Measurements from ENCODE around the gene RNF166. TPM values are rescaled to one million over a fixed set of nuclear protein-coding genes. Genes with fewer than 3 reads are reported as not detected.

RNF166 gene
- total RNA-seq, 3 donors from 2014 or later (not counting 1 experiment from before 2014, with no cell fraction given) = 459 to 712 (median 501) TPM

DNA sequence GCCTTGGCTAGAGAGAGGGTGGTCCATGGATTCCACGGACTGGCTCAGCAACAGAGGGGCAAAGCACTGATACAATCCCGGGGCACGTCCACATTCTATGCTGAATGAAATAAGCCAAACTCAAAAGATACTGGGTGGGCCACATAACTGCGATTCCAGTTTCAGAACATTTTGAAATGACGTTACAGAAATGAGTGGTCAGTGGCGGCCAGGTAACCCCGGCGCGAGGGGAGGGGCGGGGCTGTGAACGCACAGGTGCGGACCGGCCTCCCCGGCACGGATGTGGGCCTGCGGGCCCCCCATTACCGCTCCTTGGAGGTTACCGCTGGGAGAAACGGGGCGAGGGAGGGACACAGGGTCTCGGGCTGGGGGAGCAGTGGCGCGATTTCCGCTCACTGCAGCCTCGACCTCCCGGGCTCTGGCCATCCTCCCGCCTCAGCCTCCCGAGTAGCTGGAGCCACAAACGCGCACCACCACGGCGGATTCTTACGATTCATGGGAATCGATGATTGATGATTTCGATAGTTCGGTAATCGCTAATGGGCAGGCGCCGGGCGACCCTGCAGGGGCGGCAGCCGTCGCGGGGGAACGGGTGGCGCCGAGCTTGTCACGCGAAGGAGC, 43.9 kb downstream of the RNF166 start:
- Mint-ChIP-seq H3K4me3 (peak overlapping the region; percentile 92), H3K4me1 (peaks cover 12 to 28% of the 10 kb centered on the region in 2 donors), H3K27me3 (ENCODE audit: low read depth in 2 of 2) (no peaks in the 10 kb centered on the region), H3K9me3 (no peaks in the 10 kb centered on the region), H3K27ac (peak overlapping the region; percentile 94 to 99), H3K36me3 (no peaks in the 10 kb centered on the region)
- Histone ChIP-seq H3K4me1 (ENCODE audit: control insufficient read depth, insufficient read depth, low read length) (peaks cover 20% of the 10 kb centered on the region), H3K4me3 (ENCODE audit: low read length) (peak overlapping the region; percentile 95), H3K36me3 (ENCODE audit: control insufficient read depth, insufficient read depth, low read length) (peaks cover 7% of the 10 kb centered on the region), H3K9me3 (ENCODE audit: control insufficient read depth, insufficient read depth, low read length) (no peaks in the 10 kb centered on the region), H3K27ac (ENCODE audit: low read length) (peak overlapping the region; percentile 84), H3K27me3 (ENCODE audit: control insufficient read depth, insufficient read depth, low read length) (no peaks in the 10 kb centered on the region)
- 3% methylated on average over 49 of the region's 49 CpGs for WGBS (ENCODE audit: insufficient coverage)
- DNase-seq (peak in 1 of 2 donors; percentile 46), ATAC-seq (no peak)
- intact Hi-C loops (cut with micrococcal nuclease) = loop anchor here (2.0 kb wide), 1 partner anchor 40 kb away; no protein-coding TSS in a partner anchor
- no peak for TF ChIP-seq CTCF (IDR thresholded peaks at IDR 0.05)

- H3K27me3 Mint-ChIP-seq (ENCODE audit: low read depth in 2 of 2) = no peaks in the 10 kb centered on the region
- 78% methylated on average over 9 of the region's 10 CpGs for WGBS (ENCODE audit: insufficient coverage)
- H3K36me3 Mint-ChIP-seq = no peaks in the 10 kb centered on the region
- H3K4me1 ChIP-seq (ENCODE audit: control insufficient read depth, insufficient read depth, low read length) = peaks cover 20% of the 10 kb centered on the region
- no peak overlapping the region for H3K4me3 ChIP-seq (ENCODE audit: low read length)
- DNase-seq (no peak), ATAC-seq (no peak)
- TF ChIP-seq CTCF (IDR thresholded peaks at IDR 0.05) = no peak
- H3K9me3 ChIP-seq (ENCODE audit: control insufficient read depth, insufficient read depth, low read length) = no peaks in the 10 kb centered on the region
- H3K4me3 Mint-ChIP-seq = peak overlapping the region; percentile 92
- no peaks in the 10 kb centered on the region for H3K27me3 ChIP-seq (ENCODE audit: control insufficient read depth, insufficient read depth, low read length)
- H3K36me3 ChIP-seq (ENCODE audit: control insufficient read depth, insufficient read depth, low read length) = peaks cover 15% of the 10 kb centered on the region
- no peak overlapping the region for H3K27ac ChIP-seq (ENCODE audit: low read length)
- H3K4me1 Mint-ChIP-seq = peaks cover 12 to 28% of the 10 kb centered on the region in 2 donors
- intact Hi-C loops (cut with micrococcal nuclease) = no loop called here
- no peaks in the 10 kb centered on the region for H3K9me3 Mint-ChIP-seq
- peak overlapping the region; percentile 94 to 99 for H3K27ac Mint-ChIP-seq
These were observed 44.7 kb downstream of the RNF166 start for GRCh38 chr16:88661468-88661867.

DNA sequence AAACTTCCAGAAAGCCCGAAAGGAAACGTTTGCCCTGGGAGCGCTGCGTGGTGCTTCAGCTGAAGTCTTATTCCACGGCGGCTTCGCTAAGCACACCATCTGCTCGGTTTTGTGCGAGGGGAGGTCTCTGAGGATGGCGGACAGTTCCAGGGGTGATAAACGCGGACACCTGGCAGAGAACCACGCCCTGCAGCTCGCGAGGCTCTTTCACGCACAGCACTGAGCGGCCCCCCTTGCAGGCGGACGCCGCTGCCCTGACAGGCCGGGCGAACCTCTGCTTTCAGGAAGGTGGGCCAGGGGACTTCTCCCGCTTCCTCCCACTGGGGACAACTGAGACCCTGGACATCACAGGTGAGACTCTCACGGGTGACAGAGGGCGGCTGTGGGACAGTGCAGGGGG, 47.0 kb downstream of the RNF166 start:
- no peak overlapping the region for H3K27ac ChIP-seq (ENCODE audit: low read length)
- H3K4me3 ChIP-seq (ENCODE audit: low read length) = no peak overlapping the region
- no peaks in the 10 kb centered on the region for H3K9me3 Mint-ChIP-seq
- H3K27ac Mint-ChIP-seq = peak overlapping the region in 1 of 2 donors; percentile 66
- no peaks in the 10 kb centered on the region for H3K27me3 ChIP-seq (ENCODE audit: control insufficient read depth, insufficient read depth, low read length)
- H3K4me1 Mint-ChIP-seq = peaks cover 23 to 39% of the 10 kb centered on the region in 2 donors
- DNase-seq (no peak), ATAC-seq (no peak)
- H3K27me3 Mint-ChIP-seq (ENCODE audit: low read depth in 2 of 2) = no peaks in the 10 kb centered on the region
- H3K4me1 ChIP-seq (ENCODE audit: control insufficient read depth, insufficient read depth, low read length) = peaks cover 42% of the 10 kb centered on the region
- H3K36me3 Mint-ChIP-seq = no peaks in the 10 kb centered on the region
- no peak for TF ChIP-seq CTCF (IDR thresholded peaks at IDR 0.05)
- 98% methylated on average over 25 of the region's 25 CpGs for WGBS (ENCODE audit: insufficient coverage)
- H3K36me3 ChIP-seq (ENCODE audit: control insufficient read depth, insufficient read depth, low read length) = peaks cover 28% of the 10 kb centered on the region
- no peaks in the 10 kb centered on the region for H3K9me3 ChIP-seq (ENCODE audit: control insufficient read depth, insufficient read depth, low read length)
- H3K4me3 Mint-ChIP-seq = no peak overlapping the region
- intact Hi-C loops (cut with micrococcal nuclease) = no loop called here

GRCh38 chr16:88658714-88659113, 47.5 kb downstream of the RNF166 start:
- ATAC-seq (no peak), DNase-seq (no peak)
- H3K27ac Mint-ChIP-seq = peak overlapping the region in 1 of 2 donors; percentile 66
- TF ChIP-seq CTCF (IDR thresholded peaks at IDR 0.05) = no peak
- no peaks in the 10 kb centered on the region for H3K9me3 Mint-ChIP-seq
- Histone ChIP-seq H3K4me1 (ENCODE audit: control insufficient read depth, insufficient read depth, low read length) (peaks cover 42% of the 10 kb centered on the region), H3K9me3 (ENCODE audit: control insufficient read depth, insufficient read depth, low read length) (no peaks in the 10 kb centered on the region), H3K27me3 (ENCODE audit: control insufficient read depth, insufficient read depth, low read length) (no peaks in the 10 kb centered on the region), H3K27ac (ENCODE audit: low read length) (no peak overlapping the region), H3K36me3 (ENCODE audit: control insufficient read depth, insufficient read depth, low read length) (peaks cover 28% of the 10 kb centered on the region), H3K4me3 (ENCODE audit: low read length) (no peak overlapping the region)
- WGBS (ENCODE audit: insufficient coverage) = 99% methylated on average over 12 of the region's 15 CpGs
- H3K36me3 Mint-ChIP-seq = no peaks in the 10 kb centered on the region
- intact Hi-C loops (cut with micrococcal nuclease) = no loop called here
- H3K27me3 Mint-ChIP-seq (ENCODE audit: low read depth in 2 of 2) = no peaks in the 10 kb centered on the region
- H3K4me1 Mint-ChIP-seq = peaks cover 27 to 40% of the 10 kb centered on the region in 2 donors
- no peak overlapping the region for H3K4me3 Mint-ChIP-seq
